ENCODE data around the gene MIER2.

Gene MIER2

DNA sequence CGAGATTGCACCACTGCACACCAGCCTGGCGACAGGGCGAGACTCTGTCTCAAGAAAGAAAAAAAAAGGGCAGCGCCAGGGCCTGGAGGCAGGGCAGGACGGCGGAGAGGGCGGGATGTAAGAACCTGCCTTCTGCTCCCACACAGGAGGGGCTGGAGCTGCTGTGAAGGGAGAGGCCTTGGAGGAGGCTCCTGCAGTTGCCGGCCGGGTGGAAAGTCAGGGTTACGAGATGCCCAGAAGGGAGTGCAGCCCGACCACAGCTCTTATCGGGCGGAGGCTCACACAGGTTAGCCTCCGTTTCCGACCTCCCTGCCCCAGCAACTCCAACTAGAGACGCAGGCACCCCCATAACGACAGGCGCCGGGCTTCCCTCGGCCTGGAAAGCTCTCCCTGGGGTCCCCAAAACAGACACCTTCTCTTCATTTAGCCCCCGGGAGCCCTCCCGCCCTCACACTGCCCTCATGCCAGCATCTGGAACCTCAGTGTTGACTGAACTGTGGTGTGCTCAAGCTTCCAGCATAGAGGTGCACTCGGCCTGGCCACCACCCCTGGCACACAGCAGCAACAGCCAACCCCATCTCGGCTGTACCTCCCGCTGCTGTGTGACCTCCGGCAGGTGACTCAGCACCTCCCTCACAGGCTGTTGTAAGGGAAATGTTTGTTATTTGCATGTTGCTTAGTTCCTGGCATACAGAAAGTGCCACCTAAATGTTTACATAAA is 54.8 kb downstream of the MIER2 start:
- H3K79me2 ChIP-seq (ENCODE audit: control insufficient read depth, low read length), result no peaks in the 10 kb centered on the region
- no peaks in the 10 kb centered on the region for H4K20me1 ChIP-seq (ENCODE audit: control insufficient read depth, insufficient read depth, low read depth, low read length)
- TF ChIP-seq, protein P1, sequence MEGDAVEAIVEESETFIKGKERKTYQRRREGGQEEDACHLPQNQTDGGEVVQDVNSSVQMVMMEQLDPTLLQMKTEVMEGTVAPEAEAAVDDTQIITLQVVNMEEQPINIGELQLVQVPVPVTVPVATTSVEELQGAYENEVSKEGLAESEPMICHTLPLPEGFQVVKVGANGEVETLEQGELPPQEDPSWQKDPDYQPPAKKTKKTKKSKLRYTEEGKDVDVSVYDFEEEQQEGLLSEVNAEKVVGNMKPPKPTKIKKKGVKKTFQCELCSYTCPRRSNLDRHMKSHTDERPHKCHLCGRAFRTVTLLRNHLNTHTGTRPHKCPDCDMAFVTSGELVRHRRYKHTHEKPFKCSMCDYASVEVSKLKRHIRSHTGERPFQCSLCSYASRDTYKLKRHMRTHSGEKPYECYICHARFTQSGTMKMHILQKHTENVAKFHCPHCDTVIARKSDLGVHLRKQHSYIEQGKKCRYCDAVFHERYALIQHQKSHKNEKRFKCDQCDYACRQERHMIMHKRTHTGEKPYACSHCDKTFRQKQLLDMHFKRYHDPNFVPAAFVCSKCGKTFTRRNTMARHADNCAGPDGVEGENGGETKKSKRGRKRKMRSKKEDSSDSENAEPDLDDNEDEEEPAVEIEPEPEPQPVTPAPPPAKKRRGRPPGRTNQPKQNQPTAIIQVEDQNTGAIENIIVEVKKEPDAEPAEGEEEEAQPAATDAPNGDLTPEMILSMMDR (IDR thresholded peaks at IDR 0.05; ENCODE audit: low read depth, low read length, poor library complexity, severe bottlenecking), result no peak
- no peak for TF ChIP-seq EZH2phosphoT487 (IDR thresholded peaks at IDR 0.05; ENCODE audit: borderline replicate concordance, low read length)
- H3K27ac ChIP-seq (ENCODE audit: low read depth, low read length), result no peak overlapping the region
- no peaks in the 10 kb centered on the region for H3K36me3 ChIP-seq (ENCODE audit: control insufficient read depth, low read length)
- H3F3A ChIP-seq (ENCODE audit: control insufficient read depth, insufficient read depth), result no peaks in the 10 kb centered on the region
- H3K9me2 ChIP-seq (replicated peaks; ENCODE audit: control insufficient read depth, low read length), result no peaks in the 10 kb centered on the region
- no peaks in the 10 kb centered on the region for H3K9me3 ChIP-seq (ENCODE audit: control insufficient read depth, insufficient read depth, low read length)
- H3K27me3 ChIP-seq (ENCODE audit: control insufficient read depth, low read length), result peaks cover 11% of the 10 kb centered on the region
- H3K4me3 ChIP-seq (ENCODE audit: low read length), result no peak overlapping the region
- no peaks in the 10 kb centered on the region for H3K4me1 ChIP-seq (ENCODE audit: control insufficient read depth, low read length)
- H3K4me2 ChIP-seq (ENCODE audit: low read length), result no peak overlapping the region

DNA sequence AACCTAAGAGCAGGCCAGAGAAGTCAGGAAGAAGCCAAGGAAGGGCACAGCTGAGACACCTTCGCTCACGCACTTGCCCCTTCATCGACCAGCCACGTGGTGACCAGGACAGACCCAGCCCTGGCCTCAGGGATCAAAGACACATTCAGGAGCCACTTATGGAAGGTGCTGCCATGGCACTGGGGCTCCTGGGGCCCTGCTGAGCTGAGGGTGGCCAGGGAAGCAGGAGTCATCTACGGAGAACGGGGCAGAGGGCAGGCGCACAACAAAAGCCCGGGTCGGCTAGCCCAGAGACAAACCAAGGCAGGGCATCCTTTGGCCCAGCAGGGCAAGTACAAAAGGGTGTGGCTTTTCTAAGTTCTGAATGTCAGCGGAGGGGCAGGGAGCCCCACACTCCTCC is 55.7 kb downstream of the MIER2 start:
- H3K4me2 ChIP-seq (ENCODE audit: low read length), result no peak overlapping the region
- no peaks in the 10 kb centered on the region for H3F3A ChIP-seq (ENCODE audit: control insufficient read depth, insufficient read depth)
- H3K79me2 ChIP-seq (ENCODE audit: control insufficient read depth, low read length), result no peaks in the 10 kb centered on the region
- H3K4me1 ChIP-seq (ENCODE audit: control insufficient read depth, low read length), result no peaks in the 10 kb centered on the region
- no peaks in the 10 kb centered on the region for H4K20me1 ChIP-seq (ENCODE audit: control insufficient read depth, insufficient read depth, low read depth, low read length)
- TF ChIP-seq, protein P1 (IDR thresholded peaks at IDR 0.05; ENCODE audit: low read depth, low read length, poor library complexity, severe bottlenecking), result no peak
- no peak for TF ChIP-seq EZH2phosphoT487 (IDR thresholded peaks at IDR 0.05; ENCODE audit: borderline replicate concordance, low read length)
- H3K36me3 ChIP-seq (ENCODE audit: control insufficient read depth, low read length), result no peaks in the 10 kb centered on the region
- no peaks in the 10 kb centered on the region for H3K9me2 ChIP-seq (replicated peaks; ENCODE audit: control insufficient read depth, low read length)
- no peaks in the 10 kb centered on the region for H3K9me3 ChIP-seq (ENCODE audit: control insufficient read depth, insufficient read depth, low read length)
- H3K27me3 ChIP-seq (ENCODE audit: control insufficient read depth, low read length), result peaks cover 4% of the 10 kb centered on the region; the same call in 1 of the 2 replicates
- no peak overlapping the region for H3K27ac ChIP-seq (ENCODE audit: low read depth, low read length)
- H3K4me3 ChIP-seq (ENCODE audit: low read length), result no peak overlapping the region

DNA sequence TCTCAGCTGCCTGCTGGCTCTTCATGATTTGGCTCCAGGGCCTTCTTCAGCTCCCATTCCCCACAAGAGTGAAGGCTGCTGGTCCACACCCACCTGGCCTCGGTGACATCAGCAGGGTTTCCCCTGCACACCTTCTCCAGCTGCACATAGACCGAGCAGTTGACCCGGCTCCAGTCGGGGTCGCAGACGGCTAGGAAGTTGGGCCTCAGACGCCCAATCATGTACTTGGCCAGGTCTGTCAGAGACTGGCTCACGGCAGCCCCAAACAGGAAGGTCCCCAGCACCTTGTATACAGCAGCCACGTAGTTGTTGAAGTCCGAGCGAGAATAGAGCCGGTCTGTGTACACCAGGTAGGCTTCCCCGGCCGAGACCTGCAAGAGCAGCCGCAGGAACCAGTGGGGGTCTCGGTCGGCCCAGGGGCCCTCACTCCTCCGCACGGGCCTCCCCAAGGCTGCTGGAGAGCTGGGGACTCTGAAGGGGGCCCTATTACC is 57.2 kb downstream of the MIER2 start:
- Histone ChIP-seq H3K4me3 (ENCODE audit: low read length) (no peak overlapping the region), H3K36me3 (ENCODE audit: control insufficient read depth, low read length) (no peaks in the 10 kb centered on the region), H3K79me2 (ENCODE audit: control insufficient read depth, low read length) (no peaks in the 10 kb centered on the region), H3K4me1 (ENCODE audit: control insufficient read depth, low read length) (no peaks in the 10 kb centered on the region), H3K27me3 (ENCODE audit: control insufficient read depth, low read length) (no peaks in the 10 kb centered on the region), H3K9me3 (ENCODE audit: control insufficient read depth, insufficient read depth, low read length) (no peaks in the 10 kb centered on the region), H3K4me2 (ENCODE audit: low read length) (no peak overlapping the region), H3K9me2 (replicated peaks; ENCODE audit: control insufficient read depth, low read length) (no peaks in the 10 kb centered on the region), H3K27ac (ENCODE audit: low read depth, low read length) (no peak overlapping the region), H4K20me1 (ENCODE audit: control insufficient read depth, insufficient read depth, low read depth, low read length) (no peaks in the 10 kb centered on the region), H3F3A (ENCODE audit: control insufficient read depth, insufficient read depth) (no peaks in the 10 kb centered on the region)
- TF ChIP-seq EZH2phosphoT487 (IDR thresholded peaks at IDR 0.05; ENCODE audit: borderline replicate concordance, low read length), result no peak
- TF ChIP-seq, protein P1 (IDR thresholded peaks at IDR 0.05; ENCODE audit: low read depth, low read length, poor library complexity, severe bottlenecking), result no peak
